Ishikawa (cell line): ENCODE data around the gene DGKG.

ENCODE experiments used
- RAD21 ChIP-seq: IDR thresholded peaks from 2 replicates; pipeline ENCODE4 v1.6.1; 2012; ENCODE audit warnings: low read depth
- YY1 ChIP-seq: IDR thresholded peaks from 2 replicates; pipeline ENCODE4 v1.6.1; 2012; ENCODE audit warnings: low read depth

- TF ChIP-seq YY1 (no peak), RAD21 (no peak)
Measured at GRCh38 chr3:186406669-186407635, 44.9 kb upstream of the DGKG start.
